ENCODE results near the gene ZP3. TPM values are rescaled to one million over a fixed set of nuclear protein-coding genes. Genes with fewer than 3 reads are reported as not detected.
A peak's percentile ranks its signal among the peaks of the same experiment; 100 is the strongest.
"Not testable (repeated sequence)": the region's sequence is repeated elsewhere in the genome, so short reads cannot be mapped to it uniquely, and the experiment has no call there.

The ZP3 gene
- polyA plus RNA-seq, 1 donor (not counting 4 experiments of a cell fraction or from before 2014, with no cell fraction given): 6.9 TPM

DNA sequence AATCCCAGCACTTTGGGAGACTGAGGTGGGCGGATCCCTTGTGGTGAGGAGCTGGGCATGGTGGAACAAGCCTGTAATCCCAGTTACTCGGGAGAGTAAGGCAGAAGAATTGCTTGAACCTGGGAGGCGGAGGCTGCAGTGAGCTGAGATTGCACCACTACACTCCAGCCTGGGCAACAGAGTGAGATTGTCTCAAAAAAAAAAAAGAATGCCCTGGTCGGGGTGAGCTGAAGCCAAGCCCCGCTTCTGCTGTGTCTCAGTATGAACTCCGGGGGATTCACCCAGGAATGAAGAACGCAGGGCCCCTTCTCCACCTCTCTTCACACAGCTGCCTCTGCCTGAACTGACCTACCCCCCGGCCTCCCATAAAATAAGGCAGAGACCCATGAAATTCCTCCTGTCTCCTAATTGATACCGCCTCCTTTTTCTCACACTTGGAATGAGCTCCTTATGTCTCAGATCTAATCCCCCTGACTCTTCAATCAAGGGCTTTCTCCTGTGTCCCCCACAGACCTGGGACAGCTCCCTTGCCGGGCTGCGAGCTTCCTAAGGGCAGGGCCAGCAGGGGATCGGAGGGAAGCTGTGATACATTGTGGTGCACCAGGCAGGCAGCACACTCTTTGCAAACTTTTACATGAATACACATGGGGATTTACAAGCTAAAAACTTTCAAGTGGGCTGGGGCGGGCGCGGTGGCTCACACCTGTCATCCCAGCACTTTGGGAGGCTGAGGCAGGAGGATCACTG, 911 bp upstream of the ZP3 start:
- Histone ChIP-seq H3K27me3 (ENCODE audit: control insufficient read depth, extremely low read depth, insufficient read depth, low read length) (no peaks in the 10 kb centered on the region), H3K27ac (ENCODE audit: control insufficient read depth, insufficient read depth, low read length) (peak overlapping the region; percentile 99), H3K9me1 (ENCODE audit: control insufficient read depth, extremely low read depth, insufficient read depth, low read length) (no peaks in the 10 kb centered on the region), H3K9ac (ENCODE audit: control insufficient read depth, extremely low read depth, insufficient read depth, low read length) (peak overlapping the region; percentile 92), H3K4me3 (ENCODE audit: control insufficient read depth in 2 of 3, extremely low read depth in 1 of 3, insufficient read depth in 2 of 3, low read depth in 1 of 3, low read length in 3 of 3) (peak overlapping the region in 1 of 3 experiments; percentile 35), H3K4me2 (ENCODE audit: control insufficient read depth, extremely low read depth, insufficient read depth, low read depth, low read length) (peak overlapping the region; percentile 82), H3K4me1 (ENCODE audit: control insufficient read depth, extremely low read depth, insufficient read depth, low read length) (peaks cover 35% of the 10 kb centered on the region), H3K79me2 (ENCODE audit: control insufficient read depth, insufficient read depth, low read length) (no peaks in the 10 kb centered on the region), H3K36me3 (ENCODE audit: control insufficient read depth in 2 of 2, extremely low read depth in 1 of 2, insufficient read depth in 2 of 2, low read length in 2 of 2) (no peaks in the 10 kb centered on the region), H4K20me1 (ENCODE audit: control insufficient read depth, extremely low read depth, insufficient read depth, low read length) (no peaks in the 10 kb centered on the region), H3K9me3 (ENCODE audit: control insufficient read depth, low read depth, low read length) (no peaks in the 10 kb centered on the region), H2AFZ (ENCODE audit: control insufficient read depth, low read length) (peak overlapping the region; percentile 12)
- dilution Hi-C loops (cut with MboI; ENCODE audit: extremely low pct_ligation_motif_present, low sequenced_read_pairs): no loop called here
- TF ChIP-seq EZH2 (IDR thresholded peaks at IDR 0.05; ENCODE audit: low read length): no peak
- TF ChIP-seq, protein P1, sequence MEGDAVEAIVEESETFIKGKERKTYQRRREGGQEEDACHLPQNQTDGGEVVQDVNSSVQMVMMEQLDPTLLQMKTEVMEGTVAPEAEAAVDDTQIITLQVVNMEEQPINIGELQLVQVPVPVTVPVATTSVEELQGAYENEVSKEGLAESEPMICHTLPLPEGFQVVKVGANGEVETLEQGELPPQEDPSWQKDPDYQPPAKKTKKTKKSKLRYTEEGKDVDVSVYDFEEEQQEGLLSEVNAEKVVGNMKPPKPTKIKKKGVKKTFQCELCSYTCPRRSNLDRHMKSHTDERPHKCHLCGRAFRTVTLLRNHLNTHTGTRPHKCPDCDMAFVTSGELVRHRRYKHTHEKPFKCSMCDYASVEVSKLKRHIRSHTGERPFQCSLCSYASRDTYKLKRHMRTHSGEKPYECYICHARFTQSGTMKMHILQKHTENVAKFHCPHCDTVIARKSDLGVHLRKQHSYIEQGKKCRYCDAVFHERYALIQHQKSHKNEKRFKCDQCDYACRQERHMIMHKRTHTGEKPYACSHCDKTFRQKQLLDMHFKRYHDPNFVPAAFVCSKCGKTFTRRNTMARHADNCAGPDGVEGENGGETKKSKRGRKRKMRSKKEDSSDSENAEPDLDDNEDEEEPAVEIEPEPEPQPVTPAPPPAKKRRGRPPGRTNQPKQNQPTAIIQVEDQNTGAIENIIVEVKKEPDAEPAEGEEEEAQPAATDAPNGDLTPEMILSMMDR (optimal IDR thresholded peaks at IDR 0.05 in 1 of 3, IDR thresholded peaks at IDR 0.05 in 1 of 3, conservative IDR thresholded peaks at IDR 0.05 in 1 of 3; ENCODE audit: extremely low read depth in 1 of 3, insufficient read depth in 2 of 3, low read length in 3 of 3): no peak
- FAIRE-seq: no peak
- peak; percentile 38 for DNase-seq (ENCODE audit: low read depth, low spot score)

DNA sequence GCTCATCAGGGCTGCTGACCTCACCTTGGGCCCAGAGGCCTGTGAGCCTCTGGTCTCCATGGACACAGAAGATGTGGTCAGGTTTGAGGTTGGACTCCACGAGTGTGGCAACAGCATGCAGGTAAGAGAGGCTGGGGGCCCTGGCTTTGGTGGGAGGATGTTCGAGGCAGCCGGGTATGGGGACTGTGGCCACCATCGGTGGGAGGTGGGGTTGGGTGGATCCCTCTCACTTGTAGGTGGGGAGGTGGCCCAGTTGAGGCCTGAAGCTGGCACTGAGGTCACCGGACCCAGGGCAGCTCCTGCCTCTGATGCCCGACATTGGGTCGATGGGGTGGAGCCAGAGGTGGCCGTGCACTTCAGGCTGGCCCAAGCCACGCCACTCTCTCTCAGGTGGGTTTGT, 406 bp downstream of the ZP3 start:
- Histone ChIP-seq H3K4me3 (ENCODE audit: control insufficient read depth in 2 of 3, extremely low read depth in 1 of 3, insufficient read depth in 2 of 3, low read depth in 1 of 3, low read length in 3 of 3) (no peak overlapping the region), H3K27me3 (ENCODE audit: control insufficient read depth, extremely low read depth, insufficient read depth, low read length) (no peaks in the 10 kb centered on the region), H3K4me1 (ENCODE audit: control insufficient read depth, extremely low read depth, insufficient read depth, low read length) (peaks cover 41% of the 10 kb centered on the region), H3K27ac (ENCODE audit: control insufficient read depth, insufficient read depth, low read length) (peak overlapping the region; percentile 99), H3K79me2 (ENCODE audit: control insufficient read depth, insufficient read depth, low read length) (no peaks in the 10 kb centered on the region), H3K9me1 (ENCODE audit: control insufficient read depth, extremely low read depth, insufficient read depth, low read length) (no peaks in the 10 kb centered on the region), H4K20me1 (ENCODE audit: control insufficient read depth, extremely low read depth, insufficient read depth, low read length) (no peaks in the 10 kb centered on the region), H3K9ac (ENCODE audit: control insufficient read depth, extremely low read depth, insufficient read depth, low read length) (no peak overlapping the region), H2AFZ (ENCODE audit: control insufficient read depth, low read length) (no peak overlapping the region), H3K4me2 (ENCODE audit: control insufficient read depth, extremely low read depth, insufficient read depth, low read depth, low read length) (no peak overlapping the region), H3K36me3 (ENCODE audit: control insufficient read depth in 2 of 2, extremely low read depth in 1 of 2, insufficient read depth in 2 of 2, low read length in 2 of 2) (no peaks in the 10 kb centered on the region), H3K9me3 (ENCODE audit: control insufficient read depth, low read depth, low read length) (no peaks in the 10 kb centered on the region)
- dilution Hi-C loops (cut with MboI; ENCODE audit: extremely low pct_ligation_motif_present, low sequenced_read_pairs): no loop called here
- TF ChIP-seq EZH2 (IDR thresholded peaks at IDR 0.05; ENCODE audit: low read length): no peak
- FAIRE-seq (no peak), DNase-seq (ENCODE audit: low read depth, low spot score) (no peak)

DNA sequence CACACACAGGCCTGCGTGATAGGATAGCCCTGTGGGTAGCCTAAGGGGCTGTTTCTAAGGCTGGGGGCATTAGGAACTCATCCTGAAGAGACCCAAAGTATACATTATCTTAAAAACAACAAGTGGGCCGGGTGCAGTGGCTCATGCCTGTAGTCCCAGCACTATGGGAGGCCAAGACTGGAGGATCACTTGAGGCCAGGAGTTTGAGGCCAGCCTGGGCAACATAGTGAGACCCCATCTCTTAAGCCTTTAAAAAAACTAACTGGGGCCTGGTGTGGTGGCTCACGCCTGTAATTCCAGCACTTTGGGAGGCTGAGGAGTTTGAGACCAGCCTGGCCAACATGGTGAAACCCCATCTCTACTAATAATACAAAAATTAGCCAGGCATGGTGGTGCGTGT, 808 bp downstream of the ZP3 start:
- FAIRE-seq; H3K4me2 ChIP-seq (ENCODE audit: control insufficient read depth, extremely low read depth, insufficient read depth, low read depth, low read length); H3K79me2 ChIP-seq (ENCODE audit: control insufficient read depth, insufficient read depth, low read length); H3K4me3 ChIP-seq (ENCODE audit: control insufficient read depth in 2 of 3, extremely low read depth in 1 of 3, insufficient read depth in 2 of 3, low read depth in 1 of 3, low read length in 3 of 3); H4K20me1 ChIP-seq (ENCODE audit: control insufficient read depth, extremely low read depth, insufficient read depth, low read length); dilution Hi-C loops (cut with MboI; ENCODE audit: extremely low pct_ligation_motif_present, low sequenced_read_pairs); H3K27me3 ChIP-seq (ENCODE audit: control insufficient read depth, extremely low read depth, insufficient read depth, low read length); H3K9me3 ChIP-seq (ENCODE audit: control insufficient read depth, low read depth, low read length); H3K9ac ChIP-seq (ENCODE audit: control insufficient read depth, extremely low read depth, insufficient read depth, low read length); H2AFZ ChIP-seq (ENCODE audit: control insufficient read depth, low read length); H3K9me1 ChIP-seq (ENCODE audit: control insufficient read depth, extremely low read depth, insufficient read depth, low read length); H3K36me3 ChIP-seq (ENCODE audit: control insufficient read depth in 2 of 2, extremely low read depth in 1 of 2, insufficient read depth in 2 of 2, low read length in 2 of 2); DNase-seq (ENCODE audit: low read depth, low spot score): not testable (repeated sequence)
- peaks cover 40% of the 10 kb centered on the region for H3K4me1 ChIP-seq (ENCODE audit: control insufficient read depth, extremely low read depth, insufficient read depth, low read length)
- H3K27ac ChIP-seq (ENCODE audit: control insufficient read depth, insufficient read depth, low read length): peak overlapping the region; percentile 36
